IMR-90 (cell line): ENCODE results near the gene COL1A1. TPM values are rescaled to one million over a fixed set of nuclear protein-coding genes. Genes with fewer than 3 reads are reported as not detected.

Source experiments
- ATAC-seq: fragments of 200-7000 bp; cut with Tn5 transposase; 2 replicates; pipeline ENCODE4 v1.9.1; 2020; ENCODE audit warnings: low read depth, mild to moderate bottlenecking, moderate library complexity
- BruUV-seq: library from RNA; stranded (reverse); fragments of 400-500 nt; replicated peaks from 2 replicates; lab custom pipeline; 2021; lab: Mats Ljungman, UMichigan
- CTCF ChIA-PET: fragments of 300-600 bp; formaldehyde crosslinking; extraction: SDS; loops from one replicate; lab custom pipeline; 2021; ENCODE audit warnings: antibody characterized with exemption; lab: Yijun Ruan, JAX
- POLR2A ChIA-PET: fragments of 300-600 bp; sonication (Branson Sonifier 250); formaldehyde crosslinking; loops from one replicate; lab custom pipeline; 2022; ENCODE audit warnings: antibody characterized with exemption; ENCODE audit not compliant: unreplicated experiment; lab: Charles Lee
- DNase-seq: peaks from one replicate; pipeline ENCODE4 v3.0.0; 2013
- H2AFZ ChIP-seq: replicated peaks from 2 replicates; pipeline ENCODE3; 2013; ENCODE audit warnings: low read length, mild to moderate bottlenecking; ENCODE audit not compliant: poor library complexity
- H2AK5ac ChIP-seq: 2 replicates; pipeline ENCODE4 v1.6.1; 2013; ENCODE audit warnings: low read depth, low read length, inconsistent platforms
- H2AK9ac ChIP-seq: replicated peaks from 2 replicates; pipeline ENCODE3; 2013; ENCODE audit warnings: mild to moderate bottlenecking, low read depth, low read length, moderate library complexity; ENCODE audit not compliant: poor library complexity
- H2BK120ac ChIP-seq: 2 replicates; pipeline ENCODE4 v1.6.1; 2013; ENCODE audit warnings: low read depth, low read length, inconsistent platforms
- H2BK15ac ChIP-seq: 3 replicates; pipeline ENCODE4 v1.6.1; 2013; ENCODE audit warnings: low read depth, low read length, inconsistent platforms
- H2BK20ac ChIP-seq: 2 replicates; pipeline ENCODE4 v1.6.1; 2013; ENCODE audit warnings: low read depth, mild to moderate bottlenecking, inconsistent platforms, low read length, moderate library complexity
- H2BK5ac ChIP-seq: 2 replicates; pipeline ENCODE4 v1.6.1; 2013; ENCODE audit warnings: mild to moderate bottlenecking, low read depth, low read length, inconsistent platforms; ENCODE audit not compliant: poor library complexity, severe bottlenecking
- H3K14ac ChIP-seq: replicated peaks from 2 replicates; pipeline ENCODE4 v1.6.1; 2013; ENCODE audit warnings: low read depth, low read length, inconsistent platforms
- H3K18ac ChIP-seq: 2 replicates; pipeline ENCODE4 v1.6.1; 2013; ENCODE audit warnings: low read depth, low read length, control low read depth
- H3K23ac ChIP-seq: 2 replicates; pipeline ENCODE4 v1.6.1; 2013; ENCODE audit warnings: low read depth, low read length, inconsistent platforms
- H3K27ac ChIP-seq: 2 replicates; pipeline ENCODE4 v1.5.1; 2013; ENCODE audit warnings: mild to moderate bottlenecking, control low read depth, low read length; ENCODE audit not compliant: insufficient read depth
- H3K27me3 ChIP-seq: 2 replicates; pipeline ENCODE4 v1.6.1; 2013; ENCODE audit warnings: low read length; ENCODE audit not compliant: control insufficient read depth, insufficient read depth
- H3K36me3 ChIP-seq: 2 replicates; pipeline ENCODE4 v1.6.1; 2013; ENCODE audit warnings: low read length, mixed read lengths; ENCODE audit not compliant: control insufficient read depth, insufficient read depth
- H3K4ac ChIP-seq: 2 replicates; pipeline ENCODE4 v1.6.1; 2013; ENCODE audit warnings: low read depth, low read length, inconsistent platforms
- H3K4me1 ChIP-seq: 2 replicates; pipeline ENCODE4 v1.6.1; 2013; ENCODE audit warnings: low read length, mixed read lengths; ENCODE audit not compliant: control insufficient read depth, insufficient read depth
- H3K4me2 ChIP-seq: 2 replicates; pipeline ENCODE4 v1.6.1; 2013; ENCODE audit warnings: low read depth, mild to moderate bottlenecking, control low read depth, low read length, moderate library complexity
- H3K4me3 ChIP-seq: 2 replicates; pipeline ENCODE4 v1.5.1; 2013; ENCODE audit warnings: low read depth, mild to moderate bottlenecking, control low read depth, low read length, moderate library complexity; ENCODE audit not compliant: insufficient read depth
- H3K56ac ChIP-seq: 2 replicates; pipeline ENCODE4 v1.6.1; 2013; ENCODE audit warnings: low read length, inconsistent platforms; ENCODE audit not compliant: insufficient read depth; ENCODE audit errors: extremely low read depth
- H3K79me1 ChIP-seq, 2 experiments: 2 replicates each; pipeline ENCODE4 v1.6.1; 2013; ENCODE audit warnings: low read length in 2 of 2, inconsistent platforms in 1 of 2, low read depth in 1 of 2
- H3K9ac ChIP-seq: 2 replicates; pipeline ENCODE4 v1.6.1; 2013; ENCODE audit warnings: low read depth, low read length, control low read depth
- H3K9me1 ChIP-seq: 2 replicates; pipeline ENCODE4 v1.6.1; 2013; ENCODE audit warnings: low read length, inconsistent platforms; ENCODE audit not compliant: insufficient read depth
- H3K9me3 ChIP-seq: 2 replicates; pipeline ENCODE4 v1.6.1; 2013; ENCODE audit warnings: low read length; ENCODE audit not compliant: control insufficient read depth, insufficient read depth
- H4K20me1 ChIP-seq: 2 replicates; pipeline ENCODE4 v1.6.1; 2013; ENCODE audit warnings: low read length, inconsistent platforms; ENCODE audit not compliant: insufficient read depth
- H4K5ac ChIP-seq: 2 replicates; pipeline ENCODE4 v1.6.1; 2013; ENCODE audit warnings: mild to moderate bottlenecking, low read depth, low read length, control low read depth
- H4K8ac ChIP-seq, 2 experiments: 2 replicates each; pipeline ENCODE4 v1.6.1; 2013; ENCODE audit warnings: low read depth in 2 of 2, low read length in 2 of 2, control low read depth in 1 of 2, inconsistent platforms in 1 of 2
- H4K91ac ChIP-seq: 2 replicates; pipeline ENCODE4 v1.6.1; 2013; ENCODE audit warnings: low read depth, low read length, inconsistent platforms; ENCODE audit not compliant: insufficient read depth
- BHLHE40 ChIP-seq: fragments of 150-350 bp; IDR thresholded peaks from 2 replicates; pipeline ENCODE4 v1.6.1; 2016; ENCODE audit warnings: mild to moderate bottlenecking, low read depth, low read length
- CEBPB ChIP-seq: IDR thresholded peaks from 2 replicates; pipeline ENCODE4 v1.6.1; 2012; ENCODE audit warnings: low read depth, low read length, improper control_type of control experiment
- CHD1 ChIP-seq: IDR thresholded peaks from 2 replicates; pipeline ENCODE4 v1.6.1; 2012; ENCODE audit warnings: low read depth, low read length, improper control_type of control experiment
- ELK1 ChIP-seq: fragments of 150-350 bp; IDR thresholded peaks from 2 replicates; pipeline ENCODE4 v1.6.1; 2016; ENCODE audit warnings: low read depth, mild to moderate bottlenecking, low read length, moderate library complexity, borderline replicate concordance
- FOS ChIP-seq: fragments of 150-350 bp; IDR thresholded peaks from 2 replicates; pipeline ENCODE4 v1.6.1; 2016; ENCODE audit warnings: low read depth, low read length
- MAFK ChIP-seq: IDR thresholded peaks from 2 replicates; pipeline ENCODE4 v1.6.1; 2012; ENCODE audit warnings: low read depth, low read length, improper control_type of control experiment
- MAZ ChIP-seq: IDR thresholded peaks from 2 replicates; pipeline ENCODE4 v1.6.1; 2012; ENCODE audit warnings: low read depth, mild to moderate bottlenecking, low read length, improper control_type of control experiment, moderate library complexity, borderline replicate concordance
- MXI1 ChIP-seq: IDR thresholded peaks from 2 replicates; pipeline ENCODE4 v1.6.1; 2012; ENCODE audit warnings: low read depth, mild to moderate bottlenecking, low read length, moderate library complexity, borderline replicate concordance
- NFE2L2 ChIP-seq: fragments of 150-350 bp; IDR thresholded peaks from 2 replicates; pipeline ENCODE4 v1.6.1; 2016; ENCODE audit warnings: low read depth, mild to moderate bottlenecking, low read length
- POLR2A ChIP-seq: IDR thresholded peaks from 2 replicates; pipeline ENCODE4 v1.6.1; 2012; ENCODE audit warnings: mild to moderate bottlenecking, low read depth, low read length
- RAD21 ChIP-seq: IDR thresholded peaks from 2 replicates; pipeline ENCODE4 v1.6.1; 2012; ENCODE audit warnings: low read length, improper control_type of control experiment
- RCOR1 ChIP-seq: IDR thresholded peaks from 2 replicates; pipeline ENCODE4 v1.6.1; 2012; ENCODE audit warnings: mild to moderate bottlenecking, low read length, improper control_type of control experiment; ENCODE audit not compliant: insufficient replicate concordance
- RFX5 ChIP-seq: IDR thresholded peaks from 2 replicates; pipeline ENCODE4 v1.8.0; 2012; ENCODE audit warnings: low read depth, mild to moderate bottlenecking, low read length, moderate library complexity
- SMC3 ChIP-seq: fragments of 150-350 bp; IDR thresholded peaks from 2 replicates; pipeline ENCODE4 v1.6.1; 2016; ENCODE audit warnings: low read depth, mild to moderate bottlenecking, antibody characterized with exemption, low read length, moderate library complexity
- USF2 ChIP-seq: fragments of 150-350 bp; IDR thresholded peaks from 2 replicates; pipeline ENCODE4 v1.6.1; 2017; ENCODE audit warnings: mild to moderate bottlenecking, antibody characterized with exemption, low read length, low read depth
- WGBS, 2 experiments: methylation state at CpG; one replicate each; pipeline versions ENCODE4 v1.1.5 to v1.1.7; 2013; ENCODE audit warnings: missing lambda C conversion rate in 2 of 2; ENCODE audit not compliant: insufficient read length in 1 of 2; ENCODE audit errors: extremely low coverage in 2 of 2; 5-methylcytosine and 5-hydroxymethylcytosine counted together
- dilution Hi-C: fragments of 300-500 bp; cut with HindIII; formaldehyde crosslinking; loops from one replicate; pipeline ENCODE4 v1.14.3; 2018; ENCODE audit warnings: low sequenced_read_pairs; ENCODE audit not compliant: unreplicated experiment
- in situ Hi-C: fragments of 300-500 bp; cut with MboI; formaldehyde crosslinking; loops from 3 replicates; pipeline ENCODE4 v1.14.3; 2019; ENCODE audit warnings: low sequenced_read_pairs, inconsistent platforms, mixed read lengths
- intact Hi-C: fragments of 100-400 bp; cut with micrococcal nuclease; formaldehyde crosslinking; loops from 2 replicates; pipeline ENCODE4 v1.10.0; 2022
- polyA plus RNA-seq, 3 experiments: library from polyadenylated mRNA; depleted of rRNA; stranded (reverse); fragments of >200 nt; gene quantifications; 2 replicates each; pipeline ENCODE4 v1.2.3, GENCODE V29; 2012; ENCODE audit warnings: low replicate concordance in 1 of 3
- total RNA-seq: library from RNA; depleted of rRNA; stranded (reverse); fragments of >200 nt; gene quantifications from 2 replicates; pipeline ENCODE4 v1.2.3, GENCODE V29; 2012

COL1A1 gene
- total and polyA plus RNA-seq, 2 of the 4 experiments (the other 2 are of a cell fraction), result 2,180 to 4,350 TPM

GRCh38 chr17:50134206-50135110, 67.0 kb downstream of the COL1A1 start:
- ChIA-PET CTCF (no interaction called here), POLR2A (no interaction called here)
- H2AK9ac ChIP-seq, result peak overlapping the region; percentile 86
- in situ Hi-C loops, result no loop called here
- H2AK5ac ChIP-seq, result peak overlapping the region; percentile 45; the same call in 1 of the 2 replicates
- no peak overlapping the region for H3K9ac ChIP-seq
- H3K23ac ChIP-seq, result no peak overlapping the region
- no peak overlapping the region for H2BK20ac ChIP-seq
- H2BK15ac ChIP-seq, result peak overlapping the region; percentile 17; the same call in 1 of the 3 replicates
- no peak overlapping the region for H4K8ac ChIP-seq
- H3K4ac ChIP-seq, result no peak overlapping the region
- H3K14ac ChIP-seq, result no peak overlapping the region
- intact Hi-C loops, result no loop called here
- peaks cover 6% of the 10 kb centered on the region for H3K9me1 ChIP-seq
- no peak overlapping the region for H2AFZ ChIP-seq
- H3K36me3 ChIP-seq, result peaks cover 51% of the 10 kb centered on the region
- H4K20me1 ChIP-seq, result peaks cover 39% of the 10 kb centered on the region
- no peak overlapping the region for H4K91ac ChIP-seq
- peak overlapping the region; percentile 20; the same call in 1 of the 2 replicates for H3K56ac ChIP-seq
- no peaks in the 10 kb centered on the region for H3K9me3 ChIP-seq
- no peak overlapping the region for H2BK5ac ChIP-seq
- H3K4me3 ChIP-seq, result no peak overlapping the region
- TSS peak; percentile 93 for BruUV-seq
- H3K18ac ChIP-seq, result no peak overlapping the region
- no peak for ATAC-seq
- peaks cover 28 to 58% of the 10 kb centered on the region in 2 experiments for H3K79me1 ChIP-seq
- DNase-seq, result no peak
- dilution Hi-C loops, result no loop called here
- WGBS, 2 experiments, result no CpG with 5 or more reads among the region's 16 CpGs
- H3K4me2 ChIP-seq, result no peak overlapping the region
- H4K5ac ChIP-seq, result no peak overlapping the region
- no peak overlapping the region for H3K27ac ChIP-seq
- peaks cover 18% of the 10 kb centered on the region for H3K4me1 ChIP-seq
- H3K27me3 ChIP-seq, result no peaks in the 10 kb centered on the region
- no peak overlapping the region for H2BK120ac ChIP-seq
- no peak for TF ChIP-seq ELK1
- no peak for TF ChIP-seq MAZ
- TF ChIP-seq RAD21, result no peak
- TF ChIP-seq MAFK, result no peak
- TF ChIP-seq RFX5, result no peak
- TF ChIP-seq FOS, result no peak
- no peak for TF ChIP-seq CEBPB
- no peak for TF ChIP-seq SMC3
- no peak for TF ChIP-seq POLR2A
- no peak for TF ChIP-seq RCOR1
- no peak for TF ChIP-seq CHD1
- no peak for TF ChIP-seq NFE2L2
- TF ChIP-seq BHLHE40, result no peak
- no peak for TF ChIP-seq USF2
- TF ChIP-seq MXI1, result no peak
